Measurements from ENCODE around the gene WDR5. TPM values are rescaled to one million over a fixed set of nuclear protein-coding genes. Genes with fewer than 3 reads are reported as not detected.

WDR5 gene
- total RNA-seq, 1 donor from 2014 or later: 18.5 TPM

Other genes with a start within 250 kb of the WDR5 start
- gene VAV2, start 143.8 kb upstream of the WDR5 start, total RNA-seq: 19.6 and 22.7 TPM in 2 replicates
- 5.4 and 15.8 TPM in 2 replicates for gene BRD3OS, start 110.6 kb upstream of the WDR5 start, total RNA-seq
- gene BRD3, start 68.1 kb upstream of the WDR5 start, total RNA-seq: 12.1 and 22.0 TPM in 2 replicates
- not detected in 2 replicates for gene RNU6ATAC, start 28.5 kb downstream of the WDR5 start, total RNA-seq
- 23.3 and 31.7 TPM in 2 replicates for gene RXRA, start 190.4 kb downstream of the WDR5 start, total RNA-seq

Measured in dermis blood vessel endothelial cell (primary cell).